Fibroblast of mammary gland (primary cell): ENCODE data around the gene CDK4.

Experiments
- DNase-seq: peaks from one replicate; pipeline ENCODE4 v3.0.0-alpha.2; 2010; ENCODE audit warnings: low read depth
- H3K4me3 ChIP-seq: 2 replicates; pipeline ENCODE4 v1.5.1; 2011; ENCODE audit warnings: low read depth, mild to moderate bottlenecking, low read length, moderate library complexity; ENCODE audit not compliant: control insufficient read depth
- TF ChIP-seq, protein P1 (sequence below): conservative IDR thresholded peaks from 2 replicates; pipeline ENCODE4 v1.5.1; 2011; ENCODE audit warnings: low read depth, low read length, inconsistent platforms; ENCODE audit not compliant: control insufficient read depth, insufficient read depth

CDK4 gene

DNA sequence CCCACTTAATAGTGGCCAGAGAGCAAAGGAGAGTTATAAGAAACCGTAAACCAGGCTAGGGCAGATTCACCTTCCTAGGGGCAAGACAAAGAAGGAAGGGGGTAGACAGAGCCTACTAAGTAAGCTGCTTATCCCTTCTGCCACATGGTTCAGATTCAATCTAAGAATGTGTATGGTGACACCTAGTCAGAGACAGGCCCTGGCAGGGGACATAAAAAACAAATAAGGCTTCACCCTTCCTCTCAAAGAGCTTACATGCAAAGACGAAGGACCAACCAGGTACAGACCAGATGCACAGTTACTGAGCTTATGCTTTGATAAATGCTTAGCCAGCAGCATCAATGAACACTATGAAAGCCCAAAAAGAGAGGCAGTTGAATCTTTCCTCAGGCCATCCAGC is 10.4 kb upstream of the CDK4 start:
- DNase-seq = no peak
- no peak overlapping the region for H3K4me3 ChIP-seq
- TF ChIP-seq, protein P1, sequence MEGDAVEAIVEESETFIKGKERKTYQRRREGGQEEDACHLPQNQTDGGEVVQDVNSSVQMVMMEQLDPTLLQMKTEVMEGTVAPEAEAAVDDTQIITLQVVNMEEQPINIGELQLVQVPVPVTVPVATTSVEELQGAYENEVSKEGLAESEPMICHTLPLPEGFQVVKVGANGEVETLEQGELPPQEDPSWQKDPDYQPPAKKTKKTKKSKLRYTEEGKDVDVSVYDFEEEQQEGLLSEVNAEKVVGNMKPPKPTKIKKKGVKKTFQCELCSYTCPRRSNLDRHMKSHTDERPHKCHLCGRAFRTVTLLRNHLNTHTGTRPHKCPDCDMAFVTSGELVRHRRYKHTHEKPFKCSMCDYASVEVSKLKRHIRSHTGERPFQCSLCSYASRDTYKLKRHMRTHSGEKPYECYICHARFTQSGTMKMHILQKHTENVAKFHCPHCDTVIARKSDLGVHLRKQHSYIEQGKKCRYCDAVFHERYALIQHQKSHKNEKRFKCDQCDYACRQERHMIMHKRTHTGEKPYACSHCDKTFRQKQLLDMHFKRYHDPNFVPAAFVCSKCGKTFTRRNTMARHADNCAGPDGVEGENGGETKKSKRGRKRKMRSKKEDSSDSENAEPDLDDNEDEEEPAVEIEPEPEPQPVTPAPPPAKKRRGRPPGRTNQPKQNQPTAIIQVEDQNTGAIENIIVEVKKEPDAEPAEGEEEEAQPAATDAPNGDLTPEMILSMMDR = no peak

- no peak for DNase-seq
- TF ChIP-seq, protein P1 = no peak
- H3K4me3 ChIP-seq = no peak overlapping the region
These were observed 9.4 kb upstream of the CDK4 start for GRCh38 chr12:57761391-57761998.

DNA sequence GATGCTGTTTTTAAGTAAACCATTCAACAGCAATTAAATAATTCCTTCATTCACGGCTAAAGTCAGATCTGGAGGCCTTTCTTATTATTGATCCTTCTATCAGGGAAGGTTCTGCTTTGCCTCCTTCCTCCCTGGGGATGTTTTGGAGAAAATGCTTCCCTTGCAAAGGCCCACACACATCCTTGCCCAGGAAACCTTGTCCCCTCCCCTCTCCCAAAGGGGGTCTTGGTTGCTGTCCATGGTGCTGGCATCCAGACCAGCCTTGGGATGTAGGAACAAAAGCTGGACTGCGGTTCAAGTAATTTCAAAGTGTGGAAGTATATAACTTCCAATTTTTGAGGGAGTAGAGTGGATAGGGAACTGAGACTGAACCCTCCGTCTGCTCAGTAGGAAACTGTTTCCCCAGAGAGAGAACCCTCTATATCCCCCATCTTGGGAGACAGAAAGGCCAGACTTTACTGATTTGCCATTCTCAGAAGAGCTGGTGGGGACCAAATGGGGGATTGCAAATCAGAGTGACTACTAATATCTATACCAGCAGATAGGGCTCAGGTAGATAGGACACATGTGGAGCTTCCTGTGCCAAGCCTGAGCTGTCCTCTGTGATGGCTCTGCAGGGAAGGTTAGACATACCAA is 8.4 kb upstream of the CDK4 start:
- TF ChIP-seq, protein P1 = no peak
- DNase-seq = no peak
- H3K4me3 ChIP-seq = no peak overlapping the region

DNA sequence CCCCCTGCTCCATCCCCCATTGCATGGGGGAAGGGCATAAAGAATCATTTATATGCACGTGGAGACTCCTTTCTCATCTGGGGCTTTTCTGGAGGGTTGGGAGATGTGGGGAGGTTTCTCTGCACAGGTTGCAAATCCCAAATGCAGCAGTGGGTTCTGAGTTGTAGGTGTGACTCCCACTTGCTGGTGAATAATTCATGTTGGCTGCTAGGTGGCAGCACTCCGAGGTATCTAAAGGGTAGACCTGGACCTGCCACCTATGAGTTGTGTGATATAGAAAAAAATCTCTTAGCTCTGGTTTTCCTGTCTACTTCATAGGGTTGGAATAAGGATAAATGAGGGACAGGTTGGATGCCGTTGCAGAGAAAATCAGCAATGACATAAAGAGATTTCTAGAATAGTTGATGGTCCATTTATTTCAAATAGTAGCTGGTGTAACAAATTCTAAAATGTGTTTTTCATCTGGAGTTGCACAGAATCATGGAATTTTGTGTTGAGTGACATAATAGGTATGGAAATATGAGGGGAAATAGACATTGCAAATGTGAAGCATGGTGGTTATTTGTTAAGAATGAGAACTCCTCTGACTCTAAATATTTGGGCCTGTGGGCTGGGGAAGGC is 7.4 kb upstream of the CDK4 start:
- TF ChIP-seq, protein P1 = peak; percentile 44
- H3K4me3 ChIP-seq = no peak overlapping the region
- DNase-seq = no peak

- TF ChIP-seq, protein P1 = no peak
- no peak for DNase-seq
- no peak overlapping the region for H3K4me3 ChIP-seq
These were observed 6.6 kb upstream of the CDK4 start for GRCh38 chr12:57758552-57759359.

DNA sequence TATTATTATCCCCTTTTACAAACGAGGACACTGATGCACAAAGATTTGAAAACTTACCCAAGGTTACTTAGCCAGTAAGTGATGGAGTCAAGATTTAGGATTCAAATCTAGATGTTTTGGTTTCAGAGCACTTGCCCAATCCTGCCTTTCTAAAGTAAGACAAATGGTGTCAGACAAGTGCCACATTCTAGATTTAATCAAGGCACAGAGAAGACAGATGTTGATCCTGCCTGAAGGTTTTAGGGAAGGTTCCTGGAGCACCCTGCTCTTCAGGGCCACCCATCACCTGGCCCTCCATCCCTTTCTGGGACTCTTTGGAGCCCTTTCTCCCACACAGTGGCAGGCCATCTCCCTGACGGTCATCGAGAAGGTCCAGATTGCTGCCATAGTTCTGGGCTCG is 5.7 kb upstream of the CDK4 start:
- no peak overlapping the region for H3K4me3 ChIP-seq
- TF ChIP-seq, protein P1 = no peak
- DNase-seq = no peak
